Measurements from ENCODE around the gene PAX8. TPM values are rescaled to one million over a fixed set of nuclear protein-coding genes. Genes with fewer than 3 reads are reported as not detected.

The PAX8 gene
- total RNA-seq, 1 donor from 2014 or later, result 0.60 TPM

DNA sequence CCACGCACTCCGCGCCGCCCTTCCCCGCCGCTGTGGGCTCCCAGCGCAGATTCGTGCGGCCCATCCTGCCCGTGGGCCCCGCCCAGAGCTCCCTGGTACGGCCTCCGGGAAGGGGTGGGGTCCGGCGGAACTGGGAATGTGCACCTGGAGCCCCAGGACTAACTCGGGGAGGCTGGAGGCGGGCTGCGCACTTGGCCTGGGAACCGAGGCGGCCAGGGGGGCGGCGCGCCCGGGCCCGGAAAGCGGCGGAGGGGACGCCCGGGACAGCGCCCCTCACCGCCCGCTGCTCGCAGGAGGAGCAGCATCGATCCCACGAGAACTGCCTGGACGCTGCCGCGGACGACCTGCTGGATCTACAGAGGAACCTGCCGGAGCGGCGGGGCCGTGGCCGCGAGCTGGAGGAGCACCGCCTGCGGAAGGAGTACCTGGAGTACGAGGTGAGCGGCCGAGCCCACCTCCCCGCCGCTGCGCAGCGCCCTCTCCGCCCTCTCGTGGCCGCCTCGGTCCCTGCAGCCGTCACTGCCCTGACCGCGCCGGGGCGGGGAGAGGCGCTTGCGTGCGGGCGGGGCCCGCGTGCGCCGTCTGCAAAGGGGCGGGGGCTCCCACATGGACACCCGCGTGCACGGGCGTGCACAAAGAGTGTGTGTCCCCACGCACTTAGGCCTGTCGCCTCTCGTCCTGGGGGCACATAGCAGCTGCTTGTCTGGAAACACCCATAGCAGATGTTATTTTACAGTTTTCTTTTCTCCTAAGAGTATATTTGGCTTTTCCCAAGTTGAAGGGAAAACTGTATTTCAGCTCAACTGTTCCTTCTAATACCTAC is 79.7 kb downstream of the PAX8 start:
- peak; percentile 95 for ATAC-seq
- intact Hi-C loops (cut with DNase I), result loop anchor here (1.0 kb wide), 1 partner anchor 61 kb away; no protein-coding TSS in a partner anchor
- DNase-seq (ENCODE audit: missing footprints), result peak; percentile 93

DNA sequence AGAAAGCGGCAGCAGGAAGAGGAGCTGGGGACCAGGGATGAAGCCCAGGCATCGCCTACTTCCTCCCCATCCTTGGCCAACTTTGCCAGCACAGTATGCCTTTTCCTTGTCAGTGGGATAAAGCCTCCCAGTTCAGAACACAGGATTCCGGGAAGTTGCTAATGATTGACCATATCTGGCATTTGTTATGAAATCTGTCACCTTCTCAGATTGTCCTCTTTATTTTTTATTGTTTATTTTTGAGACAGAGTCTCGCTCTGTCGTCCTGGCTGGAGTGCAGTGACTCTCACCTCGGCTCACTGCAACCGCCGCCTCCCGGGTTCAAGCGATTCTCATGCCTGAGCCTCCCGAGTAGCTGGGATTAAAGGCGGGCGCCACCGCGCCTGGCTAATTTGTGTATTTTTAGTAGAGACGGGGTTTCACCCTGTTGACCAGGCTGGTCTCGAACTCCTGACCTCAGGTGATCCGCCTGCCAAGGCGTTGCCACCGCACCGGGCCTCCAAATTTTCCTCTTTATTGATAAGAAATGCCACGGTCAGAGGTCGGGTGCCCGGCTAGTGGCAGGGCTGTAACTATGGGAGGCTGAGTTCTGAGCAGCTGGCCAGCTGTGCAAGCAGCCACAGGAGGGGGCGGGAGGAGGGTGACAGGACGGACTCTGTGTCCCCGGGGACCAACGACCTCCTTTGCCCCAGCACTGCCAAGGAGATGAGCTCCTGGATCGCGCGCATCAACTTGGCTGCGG is 80.5 kb downstream of the PAX8 start:
- peak; percentile 20 for ATAC-seq
- no peak for DNase-seq (ENCODE audit: missing footprints)
- intact Hi-C loops (cut with DNase I), result no loop called here

DNA sequence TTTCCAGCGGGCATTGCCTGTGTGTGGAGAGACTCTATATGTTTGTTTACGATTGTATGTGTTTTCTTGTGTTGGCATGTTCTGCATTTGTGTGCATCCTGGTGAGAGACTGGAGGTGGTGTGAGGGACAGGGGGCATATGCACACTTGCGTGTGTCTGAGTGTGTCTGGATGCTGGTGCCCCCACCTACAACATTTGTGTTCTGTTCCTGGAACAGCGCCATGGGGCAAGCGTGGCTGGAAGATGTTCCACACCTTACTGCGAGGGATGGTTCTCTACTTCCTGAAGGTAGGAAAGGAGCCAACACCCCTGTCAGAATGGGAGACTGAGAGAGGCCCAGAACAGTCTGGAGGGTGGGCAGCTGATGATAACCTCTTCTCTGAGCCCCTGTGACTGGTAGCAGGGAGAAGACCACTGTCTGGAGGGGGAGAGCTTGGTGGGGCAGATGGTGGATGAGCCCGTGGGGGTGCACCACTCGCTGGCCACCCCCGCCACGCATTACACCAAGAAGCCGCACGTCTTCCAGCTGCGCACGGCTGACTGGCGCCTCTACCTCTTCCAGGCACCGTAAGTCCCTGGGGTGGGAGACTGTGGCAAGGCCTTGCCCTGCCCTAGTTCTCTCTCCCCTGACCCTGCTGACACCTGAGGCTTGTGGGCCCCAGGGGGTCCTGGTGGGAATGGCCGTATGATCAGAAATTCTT is 81.2 kb downstream of the PAX8 start:
- intact Hi-C loops (cut with DNase I), result no loop called here
- DNase-seq (ENCODE audit: missing footprints), result no peak
- no peak for ATAC-seq

DNA sequence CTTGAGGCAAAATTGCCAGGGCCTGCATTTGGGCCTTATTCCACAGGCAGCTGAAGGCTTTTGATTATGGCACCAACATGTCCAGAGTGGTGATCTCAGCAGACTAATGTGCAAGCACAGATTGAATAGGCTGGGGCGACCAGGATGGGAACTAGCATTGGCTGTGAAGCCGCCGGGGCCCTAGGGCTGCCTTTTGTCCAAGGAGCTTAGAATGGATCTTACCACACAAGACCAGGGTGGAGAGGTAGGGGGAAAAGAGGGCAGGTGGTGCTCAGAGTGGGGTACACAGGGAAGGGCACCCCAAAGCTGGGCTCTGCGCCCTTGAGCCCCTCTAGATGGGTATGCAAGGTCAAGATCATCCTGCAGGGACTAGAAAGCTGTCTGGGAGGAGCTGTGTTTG is 81.9 kb downstream of the PAX8 start:
- DNase-seq (ENCODE audit: missing footprints) (no peak), ATAC-seq (no peak)
- intact Hi-C loops (cut with DNase I), result no loop called here

DNA sequence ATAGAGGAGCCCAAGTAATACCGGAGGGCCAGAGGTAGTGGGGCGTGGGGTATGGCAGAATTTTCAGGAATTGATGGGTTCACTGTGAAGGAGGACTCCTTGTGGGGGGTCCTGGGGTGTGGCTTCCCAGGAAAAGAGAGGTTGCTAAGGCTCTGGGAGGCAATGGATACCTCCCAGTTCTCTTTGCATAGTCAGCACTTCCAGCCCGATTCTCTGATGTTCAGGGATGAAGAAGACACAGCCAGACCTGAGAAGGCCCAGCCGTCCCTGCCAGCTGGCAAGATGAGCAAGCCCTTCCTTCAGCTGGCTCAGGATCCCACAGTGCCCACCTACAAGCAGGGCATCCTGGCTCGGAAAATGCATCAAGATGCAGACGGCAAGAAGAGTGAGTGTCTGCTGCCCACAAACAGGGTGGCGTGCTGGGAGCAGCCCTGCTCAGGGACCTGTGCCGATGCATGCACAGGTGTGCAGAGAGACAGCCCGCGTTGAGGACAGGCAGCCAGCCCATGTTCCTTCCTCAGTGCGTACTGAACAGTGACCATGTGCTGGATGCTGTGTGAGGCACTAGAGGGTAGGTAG is 82.7 kb downstream of the PAX8 start:
- DNase-seq (ENCODE audit: missing footprints), result no peak
- intact Hi-C loops (cut with DNase I), result no loop called here
- ATAC-seq, result no peak

DNA sequence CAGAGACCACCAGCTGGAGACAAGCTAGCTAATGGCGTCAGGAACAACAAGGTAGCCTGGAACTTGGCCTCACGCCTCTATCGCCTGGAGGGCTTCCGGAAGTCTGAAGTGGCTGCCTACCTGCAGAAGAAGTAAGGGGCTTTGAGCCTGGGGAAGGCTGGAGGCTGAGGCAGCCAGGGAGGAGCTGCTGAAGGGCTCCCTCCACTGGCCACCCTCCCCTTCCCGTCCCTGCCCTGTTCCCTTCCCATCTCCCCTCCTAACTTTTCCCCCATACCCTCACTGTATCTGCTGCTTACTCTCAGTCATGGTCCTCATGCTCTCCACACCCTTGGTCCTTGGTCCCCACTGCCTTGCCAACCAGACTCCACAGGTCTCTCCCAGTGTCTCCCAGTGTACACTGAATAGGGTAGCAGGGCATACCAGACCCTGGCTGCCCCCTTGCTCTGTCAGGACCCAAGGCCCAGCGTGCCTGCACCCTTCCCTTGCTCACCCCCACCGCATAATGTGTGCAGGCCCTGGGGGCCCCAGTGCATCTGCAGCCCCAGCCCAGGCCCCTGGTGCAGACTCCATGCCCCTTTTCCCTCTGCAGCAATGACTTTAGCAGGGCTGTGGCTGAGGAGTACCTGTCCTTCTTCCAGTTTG is 86.1 kb downstream of the PAX8 start:
- intact Hi-C loops (cut with DNase I), result no loop called here
- ATAC-seq (no peak), DNase-seq (ENCODE audit: missing footprints) (no peak)

DNA sequence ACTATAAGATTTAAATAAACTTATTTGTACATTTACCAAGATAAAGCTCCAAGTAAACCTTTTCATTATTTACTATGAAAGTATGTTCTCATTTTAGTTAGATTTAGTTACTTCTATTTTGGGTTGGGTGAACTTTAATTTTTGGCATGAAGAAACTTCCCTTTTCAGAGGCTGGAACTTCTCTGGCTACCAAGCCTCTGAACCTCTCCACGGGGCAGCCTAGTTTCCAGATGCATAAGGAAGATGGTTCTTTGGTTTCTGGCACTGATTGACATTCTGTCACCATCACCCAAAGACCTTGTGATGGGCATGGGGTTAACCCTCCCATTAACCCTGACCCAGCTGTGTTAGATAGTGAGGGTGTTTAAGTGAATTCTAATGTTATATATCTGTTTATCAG is 87.8 kb downstream of the PAX8 start:
- DNase-seq (ENCODE audit: missing footprints) (peak; percentile 17), ATAC-seq (no peak)
- intact Hi-C loops (cut with DNase I), result no loop called here

DNA sequence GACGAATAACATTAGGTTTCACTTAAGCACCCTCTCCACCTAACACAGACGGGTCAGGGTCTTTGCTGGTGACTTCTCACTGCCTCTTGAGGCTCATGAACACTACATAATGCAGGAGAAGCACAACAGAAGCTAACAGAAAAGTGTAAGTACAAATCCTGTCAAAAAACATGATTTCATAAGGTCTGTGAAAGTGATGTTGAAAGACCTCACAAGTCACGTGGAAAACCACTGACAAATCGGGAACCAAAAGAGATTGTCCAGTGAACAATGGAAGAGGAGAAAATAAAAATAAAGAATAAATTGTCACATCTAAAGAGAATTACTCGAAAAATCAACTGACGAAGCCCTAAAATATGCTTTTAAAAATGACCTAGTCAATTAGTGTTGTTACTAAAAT is 91.0 kb downstream of the PAX8 start:
- intact Hi-C loops (cut with DNase I), result no loop called here
- no peak for ATAC-seq
- no peak for DNase-seq (ENCODE audit: missing footprints)

DNA sequence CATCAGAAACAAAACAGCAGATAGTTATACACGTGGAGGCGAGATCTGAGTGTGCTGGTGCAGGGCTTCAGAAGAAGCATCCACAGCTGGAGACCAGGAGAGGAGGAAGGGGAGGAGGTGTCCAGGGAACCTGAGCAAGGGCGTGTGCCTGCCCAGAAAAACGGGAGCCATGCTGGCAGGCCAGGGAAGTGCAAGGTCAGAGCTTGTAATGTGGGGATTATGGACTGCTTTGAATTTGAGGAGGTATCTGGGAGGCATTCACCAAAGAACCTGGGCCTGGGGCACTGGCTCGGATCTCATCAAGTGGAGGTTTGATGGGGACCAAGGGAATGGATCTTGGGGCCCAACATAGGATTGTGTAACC is 92.3 kb downstream of the PAX8 start:
- intact Hi-C loops (cut with DNase I), result no loop called here
- ATAC-seq (no peak), DNase-seq (ENCODE audit: missing footprints) (no peak)

DNA sequence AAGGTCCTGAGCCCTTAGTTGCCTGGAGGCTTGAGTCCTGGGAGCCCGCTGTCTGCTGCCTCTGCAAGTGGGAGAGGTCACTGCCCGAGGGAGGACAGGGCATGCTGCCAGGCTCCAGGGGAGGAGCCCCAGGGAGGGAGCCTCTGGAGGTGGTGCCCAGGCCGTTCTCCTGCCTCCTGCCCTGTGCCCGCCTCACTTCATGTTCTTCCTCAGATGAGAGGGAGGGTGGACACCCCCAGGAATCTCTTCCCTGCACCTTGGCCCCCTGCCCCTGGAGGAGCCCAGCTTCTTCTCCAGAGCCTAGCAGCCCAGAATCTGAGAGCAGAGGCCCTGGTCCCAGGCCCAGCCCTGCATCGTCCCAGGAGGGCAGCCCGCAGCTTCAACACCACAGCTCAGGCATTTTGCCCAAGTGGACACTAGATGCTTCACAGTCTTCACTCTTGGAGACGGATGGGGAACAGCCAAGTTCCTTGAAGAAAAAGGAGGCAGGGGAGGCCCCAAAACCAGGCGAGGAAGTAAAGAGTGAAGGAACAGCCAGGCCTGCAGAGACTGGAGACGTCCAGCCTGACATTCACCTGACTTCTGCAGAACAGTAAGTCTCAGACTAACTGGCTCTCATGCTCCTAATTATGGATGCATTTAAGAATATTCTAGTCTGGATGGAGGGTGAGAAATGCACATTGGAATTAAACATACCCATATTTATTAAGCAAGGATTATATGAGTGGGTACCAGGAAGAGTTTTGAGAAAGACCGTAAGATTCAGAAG is 92.9 kb downstream of the PAX8 start:
- DNase-seq (ENCODE audit: missing footprints), result no peak
- intact Hi-C loops (cut with DNase I), result no loop called here
- peak; percentile 52 for ATAC-seq

DNA sequence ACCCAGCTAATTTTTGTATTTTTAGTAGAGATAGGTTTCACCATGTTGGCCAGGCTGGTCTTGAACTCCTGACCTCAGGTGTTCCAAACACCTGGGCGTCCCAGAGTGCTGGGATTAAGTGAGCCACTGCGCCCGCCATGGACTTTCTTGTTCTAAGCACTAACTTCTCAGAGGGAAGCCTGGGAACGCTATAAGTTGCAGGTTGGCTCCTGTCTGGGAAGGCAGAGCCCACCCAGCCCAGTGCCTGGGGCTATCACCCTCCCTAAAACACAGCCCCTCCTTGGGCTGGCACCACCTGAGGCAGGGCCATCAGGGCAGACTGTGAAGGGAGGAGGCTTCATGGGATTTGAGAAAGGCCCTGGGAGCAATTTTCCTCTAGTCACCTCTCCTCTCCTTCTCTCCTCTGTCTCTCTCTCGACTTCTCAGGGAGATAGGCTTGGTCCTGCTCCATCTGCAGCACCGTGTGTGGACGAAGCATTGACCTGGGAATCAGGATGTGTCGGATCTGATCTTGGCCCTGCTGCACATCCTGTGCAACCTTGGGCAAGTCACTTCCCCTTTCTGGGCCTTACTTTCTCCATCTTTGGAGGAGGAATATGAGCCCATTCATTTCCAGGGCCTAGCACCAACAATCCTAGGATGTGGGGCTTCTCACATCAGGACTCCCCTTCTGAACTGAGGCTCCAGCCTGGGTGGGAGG is 94.0 kb downstream of the PAX8 start:
- no peak for ATAC-seq

DNA sequence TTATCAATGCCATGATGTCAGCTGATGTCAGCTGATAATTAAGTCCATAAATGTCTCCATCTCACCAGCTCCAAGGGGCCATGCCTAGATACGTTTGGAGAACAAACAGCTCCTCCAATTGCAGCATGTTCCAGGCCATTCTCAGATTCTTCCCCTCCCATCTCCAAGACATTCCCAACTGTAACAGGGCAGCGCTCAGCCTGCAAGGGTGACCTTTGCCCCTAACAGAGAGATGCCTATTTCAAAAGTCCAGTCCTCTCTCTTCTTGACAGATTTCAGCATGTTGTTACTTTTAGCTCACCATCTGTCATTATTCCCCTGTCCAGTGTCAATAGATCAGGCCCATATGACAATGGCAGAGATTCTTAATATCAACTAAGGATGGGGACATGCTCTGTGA is 95.0 kb downstream of the PAX8 start:
- DNase-seq (ENCODE audit: missing footprints) (no peak), ATAC-seq (no peak)
- intact Hi-C loops (cut with DNase I), result no loop called here

More for the DNA sequence above, 94.0 kb downstream of the PAX8 start:
- no peak for DNase-seq (ENCODE audit: missing footprints)
- intact Hi-C loops (cut with DNase I), result no loop called here

DNA sequence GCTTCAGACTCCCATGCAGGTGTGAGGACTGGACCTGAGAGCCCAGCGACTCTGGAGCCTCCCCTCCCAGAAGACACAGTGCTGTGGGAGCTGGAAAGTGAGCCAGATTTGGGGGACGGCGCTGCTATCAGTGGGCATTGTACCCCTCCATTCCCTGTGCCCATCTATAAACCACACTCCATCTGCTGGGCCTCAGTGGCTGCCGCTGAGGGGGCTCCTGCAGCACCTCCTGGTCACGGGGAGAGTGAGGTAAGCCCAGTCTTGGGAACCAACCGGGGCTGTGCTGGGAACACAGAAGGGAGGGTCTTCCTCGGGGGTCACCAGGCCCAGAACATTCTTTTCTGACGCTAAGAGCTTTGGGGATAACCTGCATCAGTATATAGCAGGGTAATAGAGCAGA is 95.5 kb downstream of the PAX8 start:
- intact Hi-C loops (cut with DNase I), result no loop called here
- ATAC-seq, result no peak
- no peak for DNase-seq (ENCODE audit: missing footprints)

DNA sequence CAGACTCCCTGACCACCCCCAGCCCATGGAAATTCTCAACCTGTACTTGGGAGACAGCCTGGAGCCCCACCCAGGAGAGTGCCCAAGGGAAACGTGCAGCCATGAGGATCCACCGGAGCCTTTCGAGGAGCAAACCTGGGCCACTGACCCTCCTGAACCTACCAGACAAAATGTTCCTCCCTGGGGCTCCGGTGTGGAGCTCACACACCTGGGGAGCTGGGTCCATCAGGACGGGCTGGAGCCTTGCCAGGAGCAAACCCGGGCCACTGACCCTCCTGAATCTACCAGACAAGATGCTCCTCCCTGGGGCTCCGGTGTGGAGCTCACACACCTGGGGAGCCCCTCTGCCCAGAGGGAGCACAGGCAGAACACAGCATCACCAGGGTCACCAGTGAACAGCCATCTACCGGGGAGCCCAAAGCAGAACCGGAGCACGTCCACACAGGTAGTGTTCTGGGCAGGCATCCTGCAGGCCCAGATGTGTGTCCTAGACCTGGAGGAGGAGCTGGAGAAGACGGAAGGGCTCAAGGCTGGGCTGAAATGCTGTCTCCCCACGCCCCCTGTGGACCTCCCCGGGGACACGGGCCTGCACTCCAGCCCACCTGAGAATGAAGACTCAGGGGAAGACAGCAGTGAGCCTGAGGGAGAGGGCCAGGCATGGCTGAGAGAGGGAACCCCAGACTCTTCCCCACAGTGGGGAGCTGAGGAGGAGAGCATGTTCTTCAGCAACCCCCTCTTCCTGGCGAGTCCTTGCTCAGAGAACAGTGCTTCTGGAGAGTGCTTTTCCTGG is 96.1 kb downstream of the PAX8 start:
- DNase-seq (ENCODE audit: missing footprints), result peak; percentile 48
- intact Hi-C loops (cut with DNase I), result no loop called here
- ATAC-seq, result no peak

DNA sequence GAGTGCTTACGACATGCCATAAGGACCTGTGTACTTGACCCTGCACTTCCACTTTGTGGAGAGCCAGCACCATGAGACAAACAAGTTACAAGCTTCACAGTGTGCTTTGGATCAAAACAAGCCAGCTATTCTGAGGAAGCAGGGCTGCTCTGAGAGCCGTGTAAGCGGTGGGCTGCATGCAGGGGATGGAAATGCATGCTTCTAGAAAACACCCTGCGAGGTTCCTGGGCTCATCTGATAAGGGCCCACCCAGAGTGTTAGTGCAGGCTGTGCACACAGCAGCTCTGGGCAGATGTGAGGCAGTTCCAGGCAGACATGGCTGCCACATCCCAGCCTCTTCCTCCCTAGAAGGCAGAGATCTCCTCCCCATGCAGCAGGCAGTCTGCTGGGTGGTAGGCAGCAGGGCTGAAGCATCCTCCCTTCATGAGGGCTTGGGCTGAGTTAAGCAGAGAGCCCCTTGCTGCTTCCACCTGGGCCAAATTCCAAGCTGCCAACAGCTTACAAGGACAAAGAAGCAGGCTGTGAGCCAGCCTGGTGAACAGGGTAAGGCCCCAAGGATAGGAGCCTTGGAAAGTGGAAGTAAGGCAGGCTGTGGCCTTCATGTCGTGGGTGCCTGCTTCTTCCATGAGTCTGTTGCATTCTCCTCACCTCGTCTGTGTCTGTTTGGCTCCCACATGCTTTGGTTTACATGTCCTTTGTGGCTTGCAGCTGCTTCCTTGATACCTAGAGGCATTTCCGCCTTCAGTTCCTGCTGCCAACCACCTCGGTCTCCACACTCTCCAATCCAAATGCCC is 97.3 kb downstream of the PAX8 start:
- intact Hi-C loops (cut with DNase I), result no loop called here
- ATAC-seq, result no peak

More for the DNA sequence above, 97.3 kb downstream of the PAX8 start:
- DNase-seq (ENCODE audit: missing footprints), result peak; percentile 18
